ENCODE data around the gene PRELID2.

Gene PRELID2

GRCh38 chr5:145793574-145793973, 41.6 kb downstream of the PRELID2 start:
- Histone ChIP-seq H3K27ac (ENCODE audit: low read depth, low read length) (no peak overlapping the region), H3K4me1 (ENCODE audit: insufficient read depth, low read length) (peaks cover 13% of the 10 kb centered on the region), H3K36me3 (ENCODE audit: insufficient read depth, low read length) (peaks cover 4% of the 10 kb centered on the region; the same call in 1 of the 2 replicates), H3K9ac (ENCODE audit: low read depth, low read length) (no peak overlapping the region), H3K4me3 (ENCODE audit: low read length) (no peak overlapping the region), H3K27me3 (ENCODE audit: insufficient read depth, low read length) (no peaks in the 10 kb centered on the region), H3K9me3 (ENCODE audit: insufficient read depth, low read depth, low read length) (no peaks in the 10 kb centered on the region)
- WGBS: 92% methylated on average over 1 of the region's 2 CpGs

GRCh38 chr5:145792840-145793239, 42.3 kb downstream of the PRELID2 start:
- no peak overlapping the region for H3K4me3 ChIP-seq (ENCODE audit: low read length)
- H3K9me3 ChIP-seq (ENCODE audit: insufficient read depth, low read depth, low read length): no peaks in the 10 kb centered on the region
- no peaks in the 10 kb centered on the region for H3K27me3 ChIP-seq (ENCODE audit: insufficient read depth, low read length)
- no peak overlapping the region for H3K27ac ChIP-seq (ENCODE audit: low read depth, low read length)
- WGBS: 57% methylated on average over 2 of the region's 3 CpGs
- H3K36me3 ChIP-seq (ENCODE audit: insufficient read depth, low read length): peaks cover 4% of the 10 kb centered on the region; the same call in 1 of the 2 replicates
- peaks cover 13% of the 10 kb centered on the region for H3K4me1 ChIP-seq (ENCODE audit: insufficient read depth, low read length)
- H3K9ac ChIP-seq (ENCODE audit: low read depth, low read length): no peak overlapping the region

GRCh38 chr5:145791866-145792265, 43.3 kb downstream of the PRELID2 start:
- no peak overlapping the region for H3K4me3 ChIP-seq (ENCODE audit: low read length)
- peaks cover 4% of the 10 kb centered on the region; the same call in 1 of the 2 replicates for H3K36me3 ChIP-seq (ENCODE audit: insufficient read depth, low read length)
- H3K27me3 ChIP-seq (ENCODE audit: insufficient read depth, low read length): no peaks in the 10 kb centered on the region
- no peak overlapping the region for H3K9ac ChIP-seq (ENCODE audit: low read depth, low read length)
- 91% methylated on average over 9 of the region's 9 CpGs for WGBS
- peaks cover 15% of the 10 kb centered on the region for H3K4me1 ChIP-seq (ENCODE audit: insufficient read depth, low read length)
- no peaks in the 10 kb centered on the region for H3K9me3 ChIP-seq (ENCODE audit: insufficient read depth, low read depth, low read length)
- no peak overlapping the region for H3K27ac ChIP-seq (ENCODE audit: low read depth, low read length)

GRCh38 chr5:145787996-145788395, 47.1 kb downstream of the PRELID2 start:
- no peak overlapping the region for H3K4me3 ChIP-seq (ENCODE audit: low read length)
- H3K36me3 ChIP-seq (ENCODE audit: insufficient read depth, low read length): no peaks in the 10 kb centered on the region
- WGBS: 0% methylated on average over 1 of the region's 1 CpG
- no peaks in the 10 kb centered on the region for H3K27me3 ChIP-seq (ENCODE audit: insufficient read depth, low read length)
- peaks cover 11% of the 10 kb centered on the region for H3K4me1 ChIP-seq (ENCODE audit: insufficient read depth, low read length)
- H3K9ac ChIP-seq (ENCODE audit: low read depth, low read length): no peak overlapping the region
- no peak overlapping the region for H3K27ac ChIP-seq (ENCODE audit: low read depth, low read length)
- H3K9me3 ChIP-seq (ENCODE audit: insufficient read depth, low read depth, low read length): no peaks in the 10 kb centered on the region; the same call in 1 of the 2 replicates

GRCh38 chr5:145787507-145787906, 47.6 kb downstream of the PRELID2 start:
- Histone ChIP-seq H3K4me3 (ENCODE audit: low read length) (no peak overlapping the region), H3K4me1 (ENCODE audit: insufficient read depth, low read length) (peaks cover 7% of the 10 kb centered on the region; the same call in 1 of the 2 replicates), H3K9me3 (ENCODE audit: insufficient read depth, low read depth, low read length) (no peaks in the 10 kb centered on the region; the same call in 1 of the 2 replicates), H3K9ac (ENCODE audit: low read depth, low read length) (no peak overlapping the region), H3K36me3 (ENCODE audit: insufficient read depth, low read length) (no peaks in the 10 kb centered on the region), H3K27me3 (ENCODE audit: insufficient read depth, low read length) (no peaks in the 10 kb centered on the region), H3K27ac (ENCODE audit: low read depth, low read length) (no peak overlapping the region)
- 86% methylated on average over 3 of the region's 3 CpGs for WGBS

- 89% methylated on average over 5 of the region's 5 CpGs for WGBS
- Histone ChIP-seq H3K9me3 (ENCODE audit: insufficient read depth, low read depth, low read length) (no peaks in the 10 kb centered on the region; the same call in 1 of the 2 replicates), H3K27ac (ENCODE audit: low read depth, low read length) (no peak overlapping the region), H3K27me3 (ENCODE audit: insufficient read depth, low read length) (no peaks in the 10 kb centered on the region), H3K9ac (ENCODE audit: low read depth, low read length) (no peak overlapping the region), H3K4me3 (ENCODE audit: low read length) (no peak overlapping the region), H3K4me1 (ENCODE audit: insufficient read depth, low read length) (peaks cover 7% of the 10 kb centered on the region; the same call in 1 of the 2 replicates), H3K36me3 (ENCODE audit: insufficient read depth, low read length) (no peaks in the 10 kb centered on the region)
These were observed 48.1 kb downstream of the PRELID2 start for GRCh38 chr5:145787001-145787400.

GRCh38 chr5:145780982-145781381, 54.2 kb downstream of the PRELID2 start:
- Histone ChIP-seq H3K27me3 (ENCODE audit: insufficient read depth, low read length) (no peaks in the 10 kb centered on the region), H3K27ac (ENCODE audit: low read depth, low read length) (no peak overlapping the region), H3K9me3 (ENCODE audit: insufficient read depth, low read depth, low read length) (peaks cover 3% of the 10 kb centered on the region; the same call in 1 of the 2 replicates), H3K36me3 (ENCODE audit: insufficient read depth, low read length) (no peaks in the 10 kb centered on the region), H3K9ac (ENCODE audit: low read depth, low read length) (no peak overlapping the region), H3K4me3 (ENCODE audit: low read length) (no peak overlapping the region), H3K4me1 (ENCODE audit: insufficient read depth, low read length) (no peaks in the 10 kb centered on the region)
- WGBS: 89% methylated on average over 2 of the region's 2 CpGs

GRCh38 chr5:145778144-145778900, 56.8 kb downstream of the PRELID2 start:
- no peaks in the 10 kb centered on the region for H3K27me3 ChIP-seq (ENCODE audit: insufficient read depth, low read length)
- no peak overlapping the region for H3K4me3 ChIP-seq (ENCODE audit: low read length)
- no peak overlapping the region for H3K27ac ChIP-seq (ENCODE audit: low read depth, low read length)
- WGBS: 95% methylated on average over 12 of the region's 12 CpGs
- no peak overlapping the region for H3K9ac ChIP-seq (ENCODE audit: low read depth, low read length)
- H3K4me1 ChIP-seq (ENCODE audit: insufficient read depth, low read length): peaks cover 6% of the 10 kb centered on the region; the same call in 1 of the 2 replicates
- no peaks in the 10 kb centered on the region for H3K36me3 ChIP-seq (ENCODE audit: insufficient read depth, low read length)
- H3K9me3 ChIP-seq (ENCODE audit: insufficient read depth, low read depth, low read length): 0 out of 2 replicates have a peak, but pooled peaks cover 3% of the 10 kb centered on the region

GRCh38 chr5:145777445-145778063, 57.6 kb downstream of the PRELID2 start:
- WGBS: 92% methylated on average over 11 of the region's 11 CpGs
- Histone ChIP-seq H3K27me3 (ENCODE audit: insufficient read depth, low read length) (no peaks in the 10 kb centered on the region), H3K4me3 (ENCODE audit: low read length) (no peak overlapping the region), H3K9me3 (ENCODE audit: insufficient read depth, low read depth, low read length) (0 out of 2 replicates have a peak, but pooled peaks cover 3% of the 10 kb centered on the region), H3K36me3 (ENCODE audit: insufficient read depth, low read length) (no peaks in the 10 kb centered on the region), H3K27ac (ENCODE audit: low read depth, low read length) (no peak overlapping the region), H3K9ac (ENCODE audit: low read depth, low read length) (no peak overlapping the region), H3K4me1 (ENCODE audit: insufficient read depth, low read length) (peaks cover 6% of the 10 kb centered on the region; the same call in 1 of the 2 replicates)

- WGBS: 97% methylated on average over 2 of the region's 2 CpGs
These were observed 58.3 kb downstream of the PRELID2 start for GRCh38 chr5:145776886-145777285.

GRCh38 chr5:145775893-145776444, 59.2 kb downstream of the PRELID2 start:
- H3K36me3 ChIP-seq (ENCODE audit: insufficient read depth, low read length): no peaks in the 10 kb centered on the region
- peaks cover 6% of the 10 kb centered on the region; the same call in 1 of the 2 replicates for H3K4me1 ChIP-seq (ENCODE audit: insufficient read depth, low read length)
- 95% methylated on average over 2 of the region's 2 CpGs for WGBS
- no peak overlapping the region for H3K4me3 ChIP-seq (ENCODE audit: low read length)
- 0 out of 2 replicates have a peak, but pooled peaks cover 3% of the 10 kb centered on the region for H3K9me3 ChIP-seq (ENCODE audit: insufficient read depth, low read depth, low read length)
- no peak overlapping the region for H3K27ac ChIP-seq (ENCODE audit: low read depth, low read length)
- H3K27me3 ChIP-seq (ENCODE audit: insufficient read depth, low read length): no peaks in the 10 kb centered on the region
- no peak overlapping the region for H3K9ac ChIP-seq (ENCODE audit: low read depth, low read length)

More at GRCh38 chr5:145776886-145777285, 58.3 kb downstream of the PRELID2 start:
- Histone ChIP-seq H3K36me3 (ENCODE audit: insufficient read depth, low read length) (no peaks in the 10 kb centered on the region), H3K9me3 (ENCODE audit: insufficient read depth, low read depth, low read length) (0 out of 2 replicates have a peak, but pooled peaks cover 3% of the 10 kb centered on the region), H3K4me3 (ENCODE audit: low read length) (no peak overlapping the region), H3K4me1 (ENCODE audit: insufficient read depth, low read length) (peaks cover 6% of the 10 kb centered on the region; the same call in 1 of the 2 replicates), H3K27me3 (ENCODE audit: insufficient read depth, low read length) (no peaks in the 10 kb centered on the region), H3K27ac (ENCODE audit: low read depth, low read length) (no peak overlapping the region), H3K9ac (ENCODE audit: low read depth, low read length) (no peak overlapping the region)

All from HUES64 (cell line).